Bronchial epithelial cell (primary cell): ENCODE results near the gene WDFY3. TPM values are rescaled to one million over a fixed set of nuclear protein-coding genes. Genes with fewer than 3 reads are reported as not detected.

Experiments
- DNase-seq: peaks from one replicate; pipeline ENCODE4 v3.0.0-alpha.2; 2010; ENCODE audit warnings: low read depth
- FAIRE-seq: peaks from 2 replicates; lab custom pipeline; 2011; peaks lifted over from hg19 to GRCh38; lab: Jason Lieb, UNC
- H3K27me3 ChIP-seq: 2 replicates; pipeline ENCODE4 v1.5.1; 2011; ENCODE audit warnings: low read length; ENCODE audit not compliant: control insufficient read depth, insufficient read depth
- H3K36me3 ChIP-seq: 2 replicates; pipeline ENCODE4 v1.5.1; 2011; ENCODE audit warnings: low read length; ENCODE audit not compliant: control insufficient read depth, insufficient read depth
- H3K4me3 ChIP-seq: 2 replicates; pipeline ENCODE4 v1.5.1; 2011; ENCODE audit warnings: mild to moderate bottlenecking, low read depth, low read length, control low read depth
- total RNA-seq: library from RNA; depleted of rRNA; stranded (reverse); fragments of >200 nt; gene quantifications from 2 replicates; pipeline ENCODE4 v1.2.1, GENCODE V29; 2014
- TF ChIP-seq, protein P1 (sequence below): IDR thresholded peaks from 2 replicates; pipeline ENCODE4 v1.5.1; 2011; ENCODE audit warnings: mild to moderate bottlenecking, moderate library complexity, low read length, control low read depth, inconsistent platforms; ENCODE audit not compliant: insufficient read depth, severe bottlenecking

The WDFY3 gene
- total RNA-seq, 1 donor from 2014 or later, result 33.2 TPM

- DNase-seq (no peak), FAIRE-seq (no peak)
- TF ChIP-seq, protein P1, sequence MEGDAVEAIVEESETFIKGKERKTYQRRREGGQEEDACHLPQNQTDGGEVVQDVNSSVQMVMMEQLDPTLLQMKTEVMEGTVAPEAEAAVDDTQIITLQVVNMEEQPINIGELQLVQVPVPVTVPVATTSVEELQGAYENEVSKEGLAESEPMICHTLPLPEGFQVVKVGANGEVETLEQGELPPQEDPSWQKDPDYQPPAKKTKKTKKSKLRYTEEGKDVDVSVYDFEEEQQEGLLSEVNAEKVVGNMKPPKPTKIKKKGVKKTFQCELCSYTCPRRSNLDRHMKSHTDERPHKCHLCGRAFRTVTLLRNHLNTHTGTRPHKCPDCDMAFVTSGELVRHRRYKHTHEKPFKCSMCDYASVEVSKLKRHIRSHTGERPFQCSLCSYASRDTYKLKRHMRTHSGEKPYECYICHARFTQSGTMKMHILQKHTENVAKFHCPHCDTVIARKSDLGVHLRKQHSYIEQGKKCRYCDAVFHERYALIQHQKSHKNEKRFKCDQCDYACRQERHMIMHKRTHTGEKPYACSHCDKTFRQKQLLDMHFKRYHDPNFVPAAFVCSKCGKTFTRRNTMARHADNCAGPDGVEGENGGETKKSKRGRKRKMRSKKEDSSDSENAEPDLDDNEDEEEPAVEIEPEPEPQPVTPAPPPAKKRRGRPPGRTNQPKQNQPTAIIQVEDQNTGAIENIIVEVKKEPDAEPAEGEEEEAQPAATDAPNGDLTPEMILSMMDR, result no peak
- no peak overlapping the region for H3K4me3 ChIP-seq
- no peaks in the 10 kb centered on the region for H3K27me3 ChIP-seq
- no peaks in the 10 kb centered on the region for H3K36me3 ChIP-seq
Observed at GRCh38 chr4:84865600-84865999, 100.9 kb downstream of the WDFY3 start.

DNA sequence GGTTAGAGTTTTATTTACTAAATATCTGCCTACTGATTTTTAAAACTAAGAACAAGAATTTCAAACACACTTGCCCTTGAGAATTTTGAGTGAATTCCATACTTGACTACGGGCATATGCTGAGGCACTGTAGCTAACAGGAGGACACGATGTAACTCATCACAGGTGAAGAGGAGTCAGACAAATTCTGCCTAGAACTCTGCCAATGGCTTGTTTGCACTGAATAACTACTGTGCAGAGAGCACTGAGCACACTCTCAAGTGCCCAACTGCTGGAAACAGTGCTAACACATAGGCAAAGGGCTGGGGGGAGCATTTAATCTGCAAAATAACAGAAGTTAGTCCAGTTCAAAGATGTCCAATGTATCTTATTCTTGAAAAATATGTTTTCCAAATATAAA, 104.4 kb downstream of the WDFY3 start:
- TF ChIP-seq, protein P1, result no peak
- DNase-seq, result no peak
- no peak overlapping the region for H3K4me3 ChIP-seq
- H3K27me3 ChIP-seq, result no peaks in the 10 kb centered on the region
- H3K36me3 ChIP-seq, result peaks cover 4% of the 10 kb centered on the region
- FAIRE-seq, result no peak

DNA sequence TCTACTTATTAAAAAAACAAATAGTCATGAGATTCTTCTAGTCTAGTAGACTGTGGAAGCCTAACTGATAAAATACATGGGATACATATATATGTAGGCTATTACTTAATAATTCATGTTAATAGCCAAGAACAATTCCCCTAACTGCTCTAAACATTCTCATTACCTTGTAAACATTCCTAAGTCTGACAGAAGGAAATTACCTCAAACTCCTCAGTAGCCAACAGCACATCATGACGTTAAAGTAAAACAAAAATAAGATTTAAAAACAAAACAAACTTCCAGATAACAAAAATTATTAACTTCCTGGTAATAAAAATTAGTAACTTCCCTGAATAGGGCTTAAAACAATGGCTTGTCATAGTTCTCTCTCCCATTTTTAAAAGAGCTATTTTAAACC, 109.2 kb downstream of the WDFY3 start:
- no peak for DNase-seq
- TF ChIP-seq, protein P1, result no peak
- H3K27me3 ChIP-seq, result no peaks in the 10 kb centered on the region
- peaks cover 4% of the 10 kb centered on the region for H3K36me3 ChIP-seq
- no peak overlapping the region for H3K4me3 ChIP-seq
- no peak for FAIRE-seq

DNA sequence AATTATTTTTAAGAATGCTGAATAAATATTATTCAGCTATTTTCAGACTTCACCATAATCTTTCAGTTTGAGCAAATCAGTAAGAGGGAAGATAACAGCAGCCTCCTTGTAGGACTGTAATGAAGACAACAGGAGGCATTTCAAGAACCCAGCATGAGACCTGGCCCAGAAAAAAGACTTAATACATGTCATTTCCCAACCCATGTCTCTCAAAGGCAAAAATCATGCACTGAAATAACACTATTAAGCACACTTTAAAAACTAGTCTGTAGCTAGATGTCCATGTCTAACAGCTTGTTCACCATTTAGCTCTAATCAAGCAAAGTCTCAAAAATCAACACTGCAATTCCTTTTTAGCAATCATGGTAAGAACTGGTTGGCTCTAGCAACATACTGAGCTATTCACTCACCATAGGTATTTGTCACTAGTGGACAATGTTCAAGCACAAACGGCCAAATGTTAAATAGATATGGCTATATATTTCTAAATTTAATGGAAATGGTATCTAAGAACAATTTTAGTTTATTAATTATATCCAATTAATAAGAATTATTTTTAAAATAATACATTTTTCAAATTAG, 109.9 kb downstream of the WDFY3 start:
- DNase-seq (no peak), FAIRE-seq (no peak)
- H3K4me3 ChIP-seq, result no peak overlapping the region
- TF ChIP-seq, protein P1, result no peak
- no peaks in the 10 kb centered on the region for H3K27me3 ChIP-seq
- peaks cover 4% of the 10 kb centered on the region for H3K36me3 ChIP-seq

- FAIRE-seq (no peak), DNase-seq (no peak)
- no peak overlapping the region for H3K4me3 ChIP-seq
- H3K27me3 ChIP-seq, result no peaks in the 10 kb centered on the region
- TF ChIP-seq, protein P1, result no peak
- H3K36me3 ChIP-seq, result peaks cover 4% of the 10 kb centered on the region
Observed at GRCh38 chr4:84855774-84856173, 110.7 kb downstream of the WDFY3 start.

DNA sequence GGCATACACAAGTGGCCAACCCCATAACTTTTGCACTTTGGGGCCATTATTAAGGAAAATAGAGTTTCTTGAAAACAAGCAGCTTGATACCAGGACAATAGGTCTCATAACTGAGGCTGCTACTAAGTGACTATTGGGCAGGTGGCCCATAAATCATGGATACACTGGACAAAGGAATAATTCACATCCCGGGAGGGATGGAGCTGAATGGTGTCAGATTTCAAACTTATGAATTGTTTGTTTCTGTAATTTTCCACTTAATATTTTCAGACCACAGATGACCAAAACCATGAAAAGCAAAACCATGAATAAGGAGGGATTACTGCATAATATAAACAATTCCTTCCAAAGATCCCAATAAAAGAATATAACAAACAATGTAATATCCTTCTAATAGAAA, 114.4 kb downstream of the WDFY3 start:
- H3K4me3 ChIP-seq, result no peak overlapping the region
- FAIRE-seq (no peak), DNase-seq (no peak)
- TF ChIP-seq, protein P1, result no peak
- no peaks in the 10 kb centered on the region for H3K36me3 ChIP-seq
- no peaks in the 10 kb centered on the region for H3K27me3 ChIP-seq
